M059J (cell line): Measurements from ENCODE around the gene FCRL2. TPM values are rescaled to one million over a fixed set of nuclear protein-coding genes. Genes with fewer than 3 reads are reported as not detected.

ENCODE experiments used
- total RNA-seq: library from RNA; depleted of rRNA; stranded (reverse); fragments of >200 nt; shearing (Covaris generic); gene quantifications from 2 replicates; pipeline ENCODE4 v1.2.3, GENCODE V29; 2014; rRNA removed

The FCRL2 gene
- total RNA-seq, 1 experiment from 2014 or later, result not detected

Other genes with a start within 250 kb of the FCRL2 start
- gene FCRL5, start 224.6 kb downstream of the FCRL2 start, total RNA-seq, result not detected in 2 replicates
- not detected in 2 replicates for gene FCRL4, start 179.0 kb downstream of the FCRL2 start, total RNA-seq
- not detected in 2 replicates for gene FCRL3, start 76.4 kb downstream of the FCRL2 start, total RNA-seq
- gene FCRL1, start 43.0 kb upstream of the FCRL2 start, total RNA-seq, result not detected in 2 replicates
- 0.10 TPM in 1 of 2 replicates, not detected in the other for gene CD5L, start 64.7 kb upstream of the FCRL2 start, total RNA-seq
- 58.6 and 103 TPM in 2 replicates for gene KIRREL1, start 216.5 kb upstream of the FCRL2 start, total RNA-seq